Measurements from ENCODE around the gene GABRD. TPM values are rescaled to one million over a fixed set of nuclear protein-coding genes. Genes with fewer than 3 reads are reported as not detected.

Gene GABRD
- 0.38 TPM for polyA plus RNA-seq (2012; ENCODE audit: insufficient read length, low read depth)

GRCh38 chr1:2019172-2019543 is at the start of gene GABRD:
TSS of gene GABRD (plus strand) at chr1:2019345. CDS start at chr1:2019424, 79 bp downstream.
- TF ChIP-seq SIN3A (IDR thresholded peaks at IDR 0.05; ENCODE audit: borderline replicate concordance, insufficient read depth, low read length) (no peak), TAF1 (IDR thresholded peaks at IDR 0.05; ENCODE audit: borderline replicate concordance, insufficient read depth, low read length) (no peak), POLR2AphosphoS5 (IDR thresholded peaks at IDR 0.05; ENCODE audit: low read depth, low read length) (no peak), REST (IDR thresholded peaks at IDR 0.05; ENCODE audit: insufficient read depth in 1 of 2, low read depth in 2 of 2, low read length in 2 of 2) (no peak), FOXP2 (optimal IDR thresholded peaks at IDR 0.05; ENCODE audit: borderline replicate concordance, extremely low read depth, extremely low read length, insufficient read depth) (no peak)

GRCh38 chr1:1969505-1969900 is 49.6 kb upstream of the GABRD start:
- TF ChIP-seq TAF1 (IDR thresholded peaks at IDR 0.05; ENCODE audit: borderline replicate concordance, insufficient read depth, low read length): no peak
- no peak for TF ChIP-seq FOXP2 (optimal IDR thresholded peaks at IDR 0.05; ENCODE audit: borderline replicate concordance, extremely low read depth, extremely low read length, insufficient read depth)
- TF ChIP-seq SIN3A (IDR thresholded peaks at IDR 0.05; ENCODE audit: borderline replicate concordance, insufficient read depth, low read length): no peak
- no peak for TF ChIP-seq REST (IDR thresholded peaks at IDR 0.05; ENCODE audit: insufficient read depth in 1 of 2, low read depth in 2 of 2, low read length in 2 of 2)
- no peak for TF ChIP-seq POLR2AphosphoS5 (IDR thresholded peaks at IDR 0.05; ENCODE audit: low read depth, low read length)

GRCh38 chr1:1969953-1970716 is 49.0 kb upstream of the GABRD start:
- TF ChIP-seq FOXP2 (optimal IDR thresholded peaks at IDR 0.05; ENCODE audit: borderline replicate concordance, extremely low read depth, extremely low read length, insufficient read depth): no peak
- no peak for TF ChIP-seq POLR2AphosphoS5 (IDR thresholded peaks at IDR 0.05; ENCODE audit: low read depth, low read length)
- no peak for TF ChIP-seq REST (IDR thresholded peaks at IDR 0.05; ENCODE audit: insufficient read depth in 1 of 2, low read depth in 2 of 2, low read length in 2 of 2)
- TF ChIP-seq SIN3A (IDR thresholded peaks at IDR 0.05; ENCODE audit: borderline replicate concordance, insufficient read depth, low read length): no peak
- TF ChIP-seq TAF1 (IDR thresholded peaks at IDR 0.05; ENCODE audit: borderline replicate concordance, insufficient read depth, low read length): no peak

GRCh38 chr1:1971017-1971416 is 48.1 kb upstream of the GABRD start:
- TF ChIP-seq TAF1 (IDR thresholded peaks at IDR 0.05; ENCODE audit: borderline replicate concordance, insufficient read depth, low read length) (no peak), POLR2AphosphoS5 (IDR thresholded peaks at IDR 0.05; ENCODE audit: low read depth, low read length) (no peak), REST (IDR thresholded peaks at IDR 0.05; ENCODE audit: insufficient read depth in 1 of 2, low read depth in 2 of 2, low read length in 2 of 2) (no peak), SIN3A (IDR thresholded peaks at IDR 0.05; ENCODE audit: borderline replicate concordance, insufficient read depth, low read length) (no peak), FOXP2 (optimal IDR thresholded peaks at IDR 0.05; ENCODE audit: borderline replicate concordance, extremely low read depth, extremely low read length, insufficient read depth) (no peak)

Measured in PFSK-1 (cell line).